GM13977 (cell line): Measurements from ENCODE around the gene TBC1D24.
A peak's percentile ranks its signal among the peaks of the same experiment; 100 is the strongest.
"Not testable (repeated sequence)": the region's sequence is repeated elsewhere in the genome, so short reads cannot be mapped to it uniquely, and the experiment has no call there.

Source experiments
- DNase-seq: peaks from one replicate; pipeline ENCODE4 v3.0.0; 2012; ENCODE audit warnings: low spot score
- in situ Hi-C: fragments of 300-500 bp; cut with MboI; formaldehyde crosslinking; loops from one replicate; pipeline ENCODE4 v1.12.0; 2022; ENCODE audit warnings: low sequenced_read_pairs, low pct_unique_long_range_greater_than_20kb, mixed read lengths, inconsistent platforms; ENCODE audit not compliant: unreplicated experiment
- TF ChIP-seq, protein P1 (sequence below): IDR thresholded peaks from 2 replicates; pipeline ENCODE4 v1.5.1; 2012; ENCODE audit warnings: mild to moderate bottlenecking, control low read depth; ENCODE audit not compliant: insufficient read depth; ENCODE audit errors: extremely low read depth, missing control alignments

Gene TBC1D24

DNA sequence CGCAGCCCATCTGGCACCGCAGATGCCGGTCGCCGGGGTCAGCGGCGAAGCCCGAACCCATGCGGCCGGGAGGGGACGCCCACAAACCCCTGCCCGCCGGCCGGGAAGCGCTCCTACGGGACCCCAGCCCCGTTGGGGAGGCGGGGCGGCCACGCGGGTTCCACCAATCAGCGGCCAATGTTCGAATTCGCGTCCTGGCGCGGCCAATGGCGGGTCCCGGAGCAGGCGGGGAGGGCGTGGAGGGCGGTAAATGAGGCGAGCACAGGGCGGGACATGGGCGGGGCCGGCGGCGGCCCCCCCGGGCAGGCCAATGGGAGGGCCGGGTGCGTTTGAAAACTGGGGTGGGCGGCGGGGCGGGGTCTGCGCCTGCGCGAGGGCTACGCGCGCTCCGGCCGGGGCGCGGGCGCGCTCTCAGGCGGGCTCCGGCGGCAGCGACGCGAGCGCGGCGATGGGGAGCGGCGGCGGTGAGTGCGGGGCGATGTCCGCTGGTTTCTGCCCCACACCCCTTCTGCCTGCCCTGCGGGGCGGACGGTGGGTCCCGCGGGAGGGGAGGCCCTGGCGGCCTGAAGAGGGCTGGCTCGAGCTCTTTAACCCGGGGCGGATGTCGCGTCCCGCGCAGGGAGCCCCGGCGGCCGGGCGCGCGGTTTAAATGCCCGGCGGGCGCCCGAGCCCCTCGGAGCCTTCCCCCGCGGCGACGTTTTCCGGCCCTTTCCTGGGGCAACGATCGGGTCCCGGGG lies 45.7 kb upstream of the TBC1D24 start, which contains the start of gene CCNF:
Gene CCNF, plus strand, starts transcription at position 414 of the 737 bp plus-strand sequence. Its CDS starts 35 bp downstream, at position 449.
- TF ChIP-seq, protein P1, sequence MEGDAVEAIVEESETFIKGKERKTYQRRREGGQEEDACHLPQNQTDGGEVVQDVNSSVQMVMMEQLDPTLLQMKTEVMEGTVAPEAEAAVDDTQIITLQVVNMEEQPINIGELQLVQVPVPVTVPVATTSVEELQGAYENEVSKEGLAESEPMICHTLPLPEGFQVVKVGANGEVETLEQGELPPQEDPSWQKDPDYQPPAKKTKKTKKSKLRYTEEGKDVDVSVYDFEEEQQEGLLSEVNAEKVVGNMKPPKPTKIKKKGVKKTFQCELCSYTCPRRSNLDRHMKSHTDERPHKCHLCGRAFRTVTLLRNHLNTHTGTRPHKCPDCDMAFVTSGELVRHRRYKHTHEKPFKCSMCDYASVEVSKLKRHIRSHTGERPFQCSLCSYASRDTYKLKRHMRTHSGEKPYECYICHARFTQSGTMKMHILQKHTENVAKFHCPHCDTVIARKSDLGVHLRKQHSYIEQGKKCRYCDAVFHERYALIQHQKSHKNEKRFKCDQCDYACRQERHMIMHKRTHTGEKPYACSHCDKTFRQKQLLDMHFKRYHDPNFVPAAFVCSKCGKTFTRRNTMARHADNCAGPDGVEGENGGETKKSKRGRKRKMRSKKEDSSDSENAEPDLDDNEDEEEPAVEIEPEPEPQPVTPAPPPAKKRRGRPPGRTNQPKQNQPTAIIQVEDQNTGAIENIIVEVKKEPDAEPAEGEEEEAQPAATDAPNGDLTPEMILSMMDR: peak; percentile 4
- in situ Hi-C loops: loop anchor here (10.0 kb wide), 1 partner anchor 74 kb away; no protein-coding TSS in a partner anchor
- DNase-seq: peak; percentile 100

DNA sequence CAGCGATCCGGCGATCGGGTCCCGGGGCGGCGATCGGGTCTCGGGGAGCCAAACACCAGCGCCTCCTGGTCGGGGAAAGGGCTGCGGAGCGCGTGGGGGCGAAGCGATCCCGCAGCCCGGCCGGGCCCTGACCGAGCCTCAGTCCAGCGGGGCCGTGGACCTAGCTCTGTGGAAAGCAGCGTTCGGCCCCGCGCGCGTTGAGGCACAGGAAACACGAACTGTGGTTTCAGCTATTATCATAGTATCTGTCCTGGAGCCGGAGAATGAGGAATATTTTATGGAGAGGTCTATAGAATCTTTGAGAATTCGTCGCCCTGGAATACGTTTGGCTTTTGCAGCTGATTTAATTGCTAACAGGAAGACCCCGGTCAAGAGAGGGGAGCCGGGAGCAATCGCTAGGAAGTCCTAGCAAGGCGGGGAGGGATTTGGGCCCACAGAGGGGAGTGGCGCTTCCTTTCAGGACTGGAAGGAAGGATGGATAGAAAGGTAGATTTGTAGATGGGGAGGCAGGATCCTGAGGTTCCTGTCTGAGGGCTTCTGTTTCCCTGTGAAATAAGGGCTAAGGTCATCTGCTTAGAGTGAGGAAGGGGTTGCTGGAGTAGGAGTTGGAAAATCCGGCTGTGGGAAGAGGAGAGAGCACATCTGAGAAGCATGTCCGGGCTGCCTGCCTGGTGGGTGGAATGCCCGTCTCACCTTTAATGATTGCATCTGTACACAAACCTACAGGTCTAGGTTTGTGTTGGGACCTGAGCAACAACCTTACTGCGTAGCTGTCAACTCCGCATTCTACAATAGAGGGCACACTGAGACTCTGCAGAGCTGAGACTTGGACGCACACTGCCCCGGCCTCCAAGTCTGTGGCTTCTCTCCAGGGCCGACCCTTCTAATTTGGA lies 44.9 kb upstream of the TBC1D24 start:
- TF ChIP-seq, protein P1: peak; percentile 63
- in situ Hi-C loops: loop anchor here (10.0 kb wide), 1 partner anchor 75 kb away; no protein-coding TSS in a partner anchor
- DNase-seq: peak; percentile 62

DNA sequence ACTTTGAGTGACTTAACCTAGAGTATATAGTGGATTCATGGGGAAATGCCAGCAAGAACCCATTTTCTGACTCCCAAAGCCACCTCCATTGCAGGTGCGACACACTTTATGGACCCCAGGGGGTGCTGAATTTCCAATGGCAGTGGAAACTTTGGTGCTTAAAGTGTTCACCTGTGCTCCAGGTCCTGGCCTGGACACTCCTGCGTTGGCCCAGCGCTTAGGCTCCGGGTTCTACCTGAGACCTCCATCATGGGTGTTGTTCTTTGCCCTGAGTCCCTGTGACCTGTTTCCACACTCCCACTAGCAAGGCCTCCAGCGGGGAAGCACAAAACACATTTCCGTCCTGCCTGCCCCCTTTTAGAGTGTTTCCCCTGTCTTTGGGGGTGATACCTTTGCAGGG lies 42.6 kb upstream of the TBC1D24 start:
- in situ Hi-C loops: no loop called here
- TF ChIP-seq, protein P1: peak; percentile 24
- no peak for DNase-seq

DNA sequence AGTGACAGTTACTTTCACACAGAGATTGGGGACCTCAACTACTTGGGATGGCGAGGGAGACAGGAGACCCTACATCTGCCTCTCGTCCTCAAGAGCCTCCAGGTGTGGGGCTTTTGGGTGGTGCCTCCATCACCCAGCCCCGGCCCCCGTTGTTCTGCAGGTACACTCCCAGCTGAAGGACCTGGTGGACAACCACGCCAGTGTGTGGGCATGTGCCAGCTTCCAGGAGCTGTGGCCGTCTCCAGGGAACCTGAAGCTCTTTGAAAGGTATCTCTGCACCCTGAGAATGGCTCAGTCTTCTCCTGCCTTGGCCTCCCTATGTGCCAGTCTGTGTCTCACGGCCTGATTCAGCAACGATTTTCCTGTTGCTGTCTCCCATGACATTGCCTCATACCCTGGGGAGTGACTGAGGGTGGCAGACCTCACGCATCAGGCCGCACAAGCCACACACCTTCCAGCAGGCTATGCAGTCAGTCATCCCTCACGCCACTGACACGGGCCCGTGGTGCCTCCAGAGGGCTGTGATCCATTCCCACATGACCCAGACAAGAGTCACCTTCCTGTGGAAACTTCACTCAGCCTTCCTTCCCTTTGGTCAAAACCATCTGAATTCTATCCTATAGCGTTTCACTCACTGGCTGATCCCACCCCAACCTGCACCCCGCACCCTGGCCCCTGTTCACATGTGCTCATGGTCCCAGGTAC lies 42.0 kb upstream of the TBC1D24 start:
- no peak for DNase-seq
- TF ChIP-seq, protein P1: no peak
- in situ Hi-C loops: no loop called here

DNA sequence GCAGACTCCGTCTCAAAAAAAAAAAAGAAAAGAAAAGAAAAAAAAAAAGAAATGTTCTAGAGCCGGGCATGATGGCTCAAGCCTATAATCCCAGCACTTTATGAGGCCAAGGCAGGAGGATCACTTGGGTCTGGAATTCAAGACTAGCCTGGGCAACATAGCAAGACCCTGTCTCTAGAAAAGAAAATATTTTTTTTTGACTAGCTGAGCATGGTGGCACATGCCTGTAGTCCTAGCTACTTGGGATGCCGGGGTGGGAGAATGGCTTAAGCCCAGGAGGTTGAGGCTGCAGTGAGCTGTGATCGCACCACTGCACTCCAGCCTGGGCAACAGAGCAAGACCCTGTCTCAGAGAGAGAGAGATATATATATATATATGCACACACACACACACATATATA lies 39.7 kb upstream of the TBC1D24 start:
- in situ Hi-C loops, DNase-seq: not testable (repeated sequence)

DNA sequence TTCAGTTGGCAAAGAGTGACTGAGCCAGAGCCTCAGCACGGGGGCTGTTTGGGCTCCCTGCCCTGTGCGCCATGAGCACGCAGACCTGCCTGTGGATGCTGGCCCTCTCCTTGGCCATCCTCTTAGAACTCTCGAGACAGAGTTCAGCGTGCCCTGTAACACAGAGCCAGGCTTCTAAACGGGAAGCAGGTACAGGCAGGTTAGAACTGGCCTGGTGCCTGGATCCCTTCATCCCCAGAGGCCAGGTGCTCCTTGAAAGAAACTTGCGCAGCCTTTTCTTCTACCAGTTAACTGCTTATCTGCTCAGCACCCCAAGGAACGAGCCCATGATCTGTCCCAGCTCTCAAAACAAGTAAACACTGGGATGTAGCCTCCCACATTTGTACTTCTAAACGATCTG lies 38.8 kb upstream of the TBC1D24 start:
- TF ChIP-seq, protein P1: no peak
- in situ Hi-C loops: no loop called here
- DNase-seq: no peak
